GM19328 (cell line): ENCODE measurements around the gene CACNG3.

Experiments
- ATAC-seq: cut with Tn5 transposase; IDR thresholded peaks from one replicate; pipeline ENCODE4 v1.9.1; 2021; ENCODE audit warnings: mild to moderate bottlenecking, moderate library complexity; ENCODE audit not compliant: unreplicated experiment

Gene CACNG3

DNA sequence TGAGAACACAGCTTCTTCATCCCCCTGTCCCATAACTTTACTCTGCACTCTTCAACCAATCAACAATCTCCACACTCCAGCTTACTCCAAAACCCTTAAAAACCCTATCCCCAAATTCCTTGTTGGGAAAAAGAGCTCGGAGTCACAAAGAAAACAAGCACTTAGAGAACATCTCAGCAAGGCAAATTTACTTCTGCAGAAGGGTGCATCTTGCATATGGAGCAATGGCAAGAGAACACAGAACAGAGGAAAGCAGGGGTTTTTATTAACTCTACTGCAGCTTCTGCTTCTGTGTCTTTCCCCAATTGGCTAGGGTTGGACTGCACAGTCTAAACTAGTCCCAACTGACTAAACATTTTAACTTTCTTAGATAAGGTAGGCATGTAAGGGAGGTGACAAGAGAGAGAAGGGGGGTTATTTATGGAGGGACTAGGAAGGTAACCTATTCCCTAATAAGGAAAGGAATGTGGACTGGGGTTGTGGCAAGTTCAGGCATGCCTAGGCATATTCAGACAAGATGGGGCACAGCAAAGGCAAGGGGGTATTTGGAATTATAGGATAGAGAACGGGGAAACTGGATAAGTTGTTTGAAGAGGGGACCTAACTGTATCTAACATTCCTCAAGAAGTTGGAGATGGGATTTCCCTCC lies 125.5 kb downstream of the CACNG3 start:
- ATAC-seq, result no peak

GRCh38 chr16:24382762-24383407 lies 126.8 kb downstream of the CACNG3 start:
- no peak for ATAC-seq

DNA sequence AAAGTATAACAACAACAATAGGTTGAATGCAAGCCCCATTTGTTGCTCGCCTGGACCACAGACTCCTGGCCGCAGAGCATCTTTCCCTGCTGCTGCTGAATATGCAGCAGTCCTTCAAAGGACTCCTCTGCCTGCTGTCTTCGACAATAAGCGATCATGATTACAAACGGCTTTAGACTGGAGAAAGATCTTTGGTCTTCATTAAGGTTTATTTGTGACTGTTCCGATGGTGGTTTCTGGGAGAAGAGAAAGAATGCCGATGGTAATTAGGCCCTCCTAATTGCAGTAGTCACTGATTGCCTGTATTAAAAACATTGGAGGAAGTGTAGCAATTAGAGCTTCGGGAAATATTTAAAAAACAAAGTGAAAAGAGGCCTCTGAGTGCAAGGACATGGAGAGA lies 138.2 kb downstream of the CACNG3 start:
- ATAC-seq, result no peak

DNA sequence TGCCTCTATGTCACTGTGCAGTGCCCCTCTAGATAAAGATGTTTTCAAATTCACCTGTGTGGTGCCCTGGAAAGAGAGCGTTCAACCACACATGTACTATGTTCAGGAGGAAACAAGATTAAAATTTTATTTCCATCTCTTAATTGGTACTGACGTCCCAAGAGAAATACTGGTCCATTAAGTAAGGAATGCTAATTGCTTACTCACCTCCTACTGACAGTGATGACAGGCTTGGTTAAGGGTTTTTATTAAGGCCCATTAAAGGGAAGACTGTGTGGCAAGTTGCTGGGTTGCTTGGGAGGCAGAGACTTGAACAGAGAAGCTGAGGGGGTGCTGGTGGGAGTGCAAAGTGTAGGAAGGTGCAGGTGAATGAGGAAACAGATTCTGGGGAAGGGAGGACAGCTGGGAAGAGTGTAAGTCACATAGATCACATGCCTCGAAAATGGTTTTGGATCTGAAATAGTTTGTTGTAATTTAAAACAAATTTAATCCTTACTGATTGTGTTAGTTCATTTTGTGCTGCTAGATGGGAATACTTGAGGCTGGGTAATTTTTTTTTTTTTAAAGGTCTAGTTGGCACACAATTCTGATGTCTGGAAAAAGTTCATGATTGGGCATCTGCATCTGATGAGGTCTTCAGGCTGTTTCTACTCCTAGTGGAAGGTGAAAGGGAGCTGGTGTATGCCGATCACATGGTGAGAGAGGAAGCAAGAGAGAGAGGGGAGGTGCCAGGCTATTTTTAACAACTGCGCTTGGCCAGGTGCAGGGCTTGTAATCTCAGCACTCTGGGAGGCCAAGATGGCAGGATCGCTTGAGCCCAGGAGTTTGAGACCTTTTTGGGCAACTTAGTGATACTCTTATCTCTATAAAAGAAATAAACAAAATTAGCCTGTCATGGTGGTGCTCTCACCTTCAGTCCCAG lies 140.5 kb downstream of the CACNG3 start:
- ATAC-seq, result no peak

GRCh38 chr16:24409045-24409444 lies 152.9 kb downstream of the CACNG3 start:
- ATAC-seq, result no peak
